Keratinocyte (primary cell): ENCODE data around the gene ATP2B2. TPM values are rescaled to one million over a fixed set of nuclear protein-coding genes. Genes with fewer than 3 reads are reported as not detected.

Experiments used
- DNase-seq: peaks from one replicate; pipeline ENCODE4 v3.0.0-alpha.2; 2011; ENCODE audit warnings: low read depth, missing footprints, low spot score
- FAIRE-seq: peaks from 2 replicates; lab custom pipeline; 2011; peaks lifted over from hg19 to GRCh38; lab: Jason Lieb, UNC
- H2AFZ ChIP-seq: 2 replicates; pipeline ENCODE4 v1.6.0; 2012; ENCODE audit warnings: low read length, control low read depth, inconsistent platforms; ENCODE audit not compliant: control insufficient read depth
- H3K27ac ChIP-seq: 2 replicates; pipeline ENCODE4 v1.5.1; 2011; ENCODE audit warnings: low read length; ENCODE audit not compliant: control insufficient read depth, insufficient read depth
- H3K27me3 ChIP-seq: 3 replicates; pipeline ENCODE4 v1.6.0; 2011; ENCODE audit warnings: low read length; ENCODE audit not compliant: control insufficient read depth, insufficient read depth; ENCODE audit errors: extremely low read depth
- H3K36me3 ChIP-seq, 2 experiments: 2 replicates in 1 of 2; 3 replicates in 1 of 2; pipeline ENCODE4 v1.5.1; 2011; ENCODE audit warnings: low read length in 2 of 2, mild to moderate bottlenecking in 1 of 2; ENCODE audit not compliant: control insufficient read depth in 2 of 2, insufficient read depth in 2 of 2; ENCODE audit errors: extremely low read depth in 1 of 2
- H3K4me1 ChIP-seq: 3 replicates; pipeline ENCODE4 v1.5.1; 2011; ENCODE audit warnings: low read length; ENCODE audit not compliant: control insufficient read depth, insufficient read depth; ENCODE audit errors: extremely low read depth
- H3K4me2 ChIP-seq: 3 replicates; pipeline ENCODE4 v1.6.0; 2011; ENCODE audit warnings: low read depth, low read length; ENCODE audit not compliant: control insufficient read depth, insufficient read depth; ENCODE audit errors: extremely low read depth
- H3K4me3 ChIP-seq, 3 experiments: fragments of 200-600 bp in 1 of 3; sonication (generic) in 1 of 3; 2 replicates in 2 of 3; 3 replicates in 1 of 3; pipeline ENCODE4 v1.5.1; 2011 to 2016; ENCODE audit warnings: low read length in 3 of 3, mild to moderate bottlenecking in 3 of 3, control low read depth in 2 of 3, inconsistent platforms in 1 of 3, low read depth in 1 of 3, mixed read lengths in 1 of 3, mixed run types in 1 of 3, moderate library complexity in 1 of 3; ENCODE audit not compliant: control insufficient read depth in 2 of 3, insufficient read depth in 2 of 3; ENCODE audit errors: extremely low read depth in 1 of 3
- H3K79me2 ChIP-seq: 2 replicates; pipeline ENCODE4 v1.6.0; 2012; ENCODE audit warnings: low read length; ENCODE audit not compliant: control insufficient read depth, insufficient read depth
- H3K9ac ChIP-seq: 3 replicates; pipeline ENCODE4 v1.6.0; 2011; ENCODE audit warnings: low read length; ENCODE audit not compliant: control insufficient read depth, insufficient read depth; ENCODE audit errors: extremely low read depth
- H3K9me1 ChIP-seq: 3 replicates; pipeline ENCODE4 v1.6.0; 2011; ENCODE audit warnings: low read length; ENCODE audit not compliant: control insufficient read depth, insufficient read depth; ENCODE audit errors: extremely low read depth
- H3K9me3 ChIP-seq: 2 replicates; pipeline ENCODE4 v1.5.1; 2012; ENCODE audit warnings: low read depth, low read length; ENCODE audit not compliant: control insufficient read depth
- H4K20me1 ChIP-seq: 3 replicates; pipeline ENCODE4 v1.6.0; 2011; ENCODE audit warnings: low read length; ENCODE audit not compliant: control insufficient read depth, insufficient read depth; ENCODE audit errors: extremely low read depth
- CTCF ChIP-seq, 3 experiments: IDR thresholded peaks in 1 of 3; conservative IDR thresholded peaks in 1 of 3; optimal IDR thresholded peaks in 1 of 3; 2 replicates in 2 of 3; 3 replicates in 1 of 3; pipeline versions ENCODE3 to v1.5.1; 2011; ENCODE audit warnings: low read length in 3 of 3, mild to moderate bottlenecking in 3 of 3, moderate library complexity in 2 of 3, control low read depth in 1 of 3, inconsistent platforms in 1 of 3; ENCODE audit not compliant: insufficient read depth in 2 of 3; ENCODE audit errors: extremely low read depth in 1 of 3
- EZH2 ChIP-seq: IDR thresholded peaks from one replicate; pipeline ENCODE4 v1.6.1; 2012; ENCODE audit warnings: inconsistent platforms, mild to moderate bottlenecking, low read length, moderate library complexity
- dilution Hi-C: fragments of 300-500 bp; cut with MboI; formaldehyde crosslinking; loops from one replicate; pipeline ENCODE4 v1.7.0; 2020; ENCODE audit warnings: low sequenced_read_pairs; ENCODE audit not compliant: extremely low pct_ligation_motif_present
- polyA plus RNA-seq, 5 experiments: library from polyadenylated mRNA; depleted of rRNA in 3 of 5; stranded (reverse) in 3 of 5; stranded (forward) in 1 of 5; unstranded in 1 of 5; fragments of >200 nt; gene quantifications; 1 replicate in 1 of 5; 2 replicates in 3 of 5; 3 replicates in 1 of 5; pipeline versions ENCODE4 v1.2.1 to v1.2.3, GENCODE V29; 2011 to 2012; ENCODE audit warnings: missing spikeins in 2 of 5, low read depth in 1 of 5, low replicate concordance in 1 of 5

Gene ATP2B2
- polyA plus RNA-seq, 1 donor (not counting 4 experiments of a cell fraction or from before 2014, with no cell fraction given): not detected

- Histone ChIP-seq H3K4me1 (no peaks in the 10 kb centered on the region), H3K9me3 (no peaks in the 10 kb centered on the region), H3K4me3 (no peak overlapping the region), H4K20me1 (peaks cover 2% of the 10 kb centered on the region), H3K9ac (no peak overlapping the region), H3K79me2 (no peaks in the 10 kb centered on the region), H3K9me1 (no peaks in the 10 kb centered on the region), H2AFZ (no peak overlapping the region), H3K4me2 (no peak overlapping the region), H3K36me3 (no peaks in the 10 kb centered on the region), H3K27me3 (peaks cover 43% of the 10 kb centered on the region), H3K27ac (no peak overlapping the region)
- DNase-seq (no peak), FAIRE-seq (no peak)
- dilution Hi-C loops: no loop called here
- no peak for TF ChIP-seq CTCF (optimal IDR thresholded peaks at IDR 0.05 in 1 of 3, IDR thresholded peaks at IDR 0.05 in 1 of 3, conservative IDR thresholded peaks at IDR 0.05 in 1 of 3; ENCODE audit: extremely low read depth in 1 of 3, insufficient read depth in 2 of 3, low read length in 3 of 3)
- TF ChIP-seq EZH2: no peak
Observed at GRCh38 chr3:10503217-10503796, 2.1 kb downstream of the ATP2B2 start.

- no peaks in the 10 kb centered on the region for H3K36me3 ChIP-seq
- dilution Hi-C loops: no loop called here
- H3K9me3 ChIP-seq: no peaks in the 10 kb centered on the region
- no peaks in the 10 kb centered on the region for H3K4me1 ChIP-seq
- H3K9ac ChIP-seq: no peak overlapping the region
- no peak overlapping the region for H3K4me3 ChIP-seq
- DNase-seq (no peak), FAIRE-seq (no peak)
- H3K79me2 ChIP-seq: no peaks in the 10 kb centered on the region
- TF ChIP-seq CTCF (optimal IDR thresholded peaks at IDR 0.05 in 1 of 3, IDR thresholded peaks at IDR 0.05 in 1 of 3, conservative IDR thresholded peaks at IDR 0.05 in 1 of 3; ENCODE audit: extremely low read depth in 1 of 3, insufficient read depth in 2 of 3, low read length in 3 of 3) (no peak), EZH2 (no peak)
- H3K27ac ChIP-seq: no peak overlapping the region
- H3K4me2 ChIP-seq: no peak overlapping the region
- H4K20me1 ChIP-seq: peaks cover 2% of the 10 kb centered on the region
- H2AFZ ChIP-seq: no peak overlapping the region
- no peaks in the 10 kb centered on the region for H3K9me1 ChIP-seq
- H3K27me3 ChIP-seq: peaks cover 41% of the 10 kb centered on the region
Observed at GRCh38 chr3:10502185-10502880, 3.1 kb downstream of the ATP2B2 start.
